ENCODE results near the gene ELAVL4.
A peak's percentile ranks its signal among the peaks of the same experiment; 100 is the strongest.

ELAVL4 gene

DNA sequence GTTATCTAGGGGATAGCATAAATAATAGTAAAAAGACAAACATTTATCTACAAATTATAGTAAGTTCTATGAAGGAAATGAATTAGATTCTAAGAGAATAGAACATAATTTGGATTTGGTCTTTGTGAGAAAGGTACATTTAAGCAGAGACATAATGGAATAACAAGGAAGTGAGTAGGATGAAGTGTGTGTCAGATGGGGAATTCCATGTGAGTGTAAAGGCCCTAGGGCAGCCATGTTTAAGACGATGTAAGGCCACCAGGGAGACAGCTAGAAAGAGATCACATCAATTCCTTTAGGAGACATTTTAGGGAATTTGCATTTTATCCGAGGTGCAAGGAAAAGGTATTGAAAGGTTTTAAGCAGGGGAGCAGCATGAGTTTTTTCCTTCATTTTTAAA is 33.8 kb upstream of the ELAVL4 start:
- no peaks in the 10 kb centered on the region for H3K27me3 ChIP-seq (ENCODE audit: low read length)
- TF ChIP-seq EZH2phosphoT487 (conservative IDR thresholded peaks at IDR 0.05; ENCODE audit: low read length) (no peak), CTCF (IDR thresholded peaks at IDR 0.05; ENCODE audit: insufficient read depth, low read length, poor library complexity, severe bottlenecking) (no peak)

GRCh38 chr1:50077273-50077672 is 31.4 kb upstream of the ELAVL4 start:
- Histone ChIP-seq H4K20me1 (ENCODE audit: low read depth, low read length) (no peaks in the 10 kb centered on the region), H3K9me2 (replicated peaks; ENCODE audit: insufficient read depth, low read length) (no peaks in the 10 kb centered on the region), H3K27me3 (ENCODE audit: low read length) (no peaks in the 10 kb centered on the region), H3K36me3 (ENCODE audit: low read length) (no peaks in the 10 kb centered on the region), H2AFZ (ENCODE audit: low read depth, low read length, severe bottlenecking) (no peak overlapping the region), H3K4me3 (ENCODE audit: insufficient read depth, low read length, poor library complexity, severe bottlenecking) (no peak overlapping the region), H3K9me3 (ENCODE audit: insufficient read depth, low read length) (no peaks in the 10 kb centered on the region), H3K79me2 (ENCODE audit: insufficient read depth, low read length) (no peaks in the 10 kb centered on the region), H3K27ac (ENCODE audit: low read depth, low read length) (no peak overlapping the region), H3F3A (ENCODE audit: insufficient read depth) (no peaks in the 10 kb centered on the region), H3K4me2 (ENCODE audit: low read depth, low read length, poor library complexity, severe bottlenecking) (no peak overlapping the region), H3K9ac (ENCODE audit: low read length) (no peak overlapping the region)
- no peak for TF ChIP-seq CTCF (IDR thresholded peaks at IDR 0.05; ENCODE audit: insufficient read depth, low read length, poor library complexity, severe bottlenecking)

More for the DNA sequence above, 33.8 kb upstream of the ELAVL4 start:
- H3K4me2 ChIP-seq (ENCODE audit: low read depth, low read length, poor library complexity, severe bottlenecking), result no peak overlapping the region
- no peak overlapping the region for H2AFZ ChIP-seq (ENCODE audit: low read depth, low read length, severe bottlenecking)
- H3K9me2 ChIP-seq (replicated peaks; ENCODE audit: insufficient read depth, low read length), result no peaks in the 10 kb centered on the region
- H3K9ac ChIP-seq (ENCODE audit: low read length), result no peak overlapping the region
- no peaks in the 10 kb centered on the region for H3F3A ChIP-seq (ENCODE audit: insufficient read depth)
- no peaks in the 10 kb centered on the region for H3K9me3 ChIP-seq (ENCODE audit: insufficient read depth, low read length)
- no peak overlapping the region for H3K27ac ChIP-seq (ENCODE audit: low read depth, low read length)
- H3K79me2 ChIP-seq (ENCODE audit: insufficient read depth, low read length), result no peaks in the 10 kb centered on the region
- no peaks in the 10 kb centered on the region for H4K20me1 ChIP-seq (ENCODE audit: low read depth, low read length)
- no peak overlapping the region for H3K4me3 ChIP-seq (ENCODE audit: insufficient read depth, low read length, poor library complexity, severe bottlenecking)
- no peaks in the 10 kb centered on the region for H3K36me3 ChIP-seq (ENCODE audit: low read length)

DNA sequence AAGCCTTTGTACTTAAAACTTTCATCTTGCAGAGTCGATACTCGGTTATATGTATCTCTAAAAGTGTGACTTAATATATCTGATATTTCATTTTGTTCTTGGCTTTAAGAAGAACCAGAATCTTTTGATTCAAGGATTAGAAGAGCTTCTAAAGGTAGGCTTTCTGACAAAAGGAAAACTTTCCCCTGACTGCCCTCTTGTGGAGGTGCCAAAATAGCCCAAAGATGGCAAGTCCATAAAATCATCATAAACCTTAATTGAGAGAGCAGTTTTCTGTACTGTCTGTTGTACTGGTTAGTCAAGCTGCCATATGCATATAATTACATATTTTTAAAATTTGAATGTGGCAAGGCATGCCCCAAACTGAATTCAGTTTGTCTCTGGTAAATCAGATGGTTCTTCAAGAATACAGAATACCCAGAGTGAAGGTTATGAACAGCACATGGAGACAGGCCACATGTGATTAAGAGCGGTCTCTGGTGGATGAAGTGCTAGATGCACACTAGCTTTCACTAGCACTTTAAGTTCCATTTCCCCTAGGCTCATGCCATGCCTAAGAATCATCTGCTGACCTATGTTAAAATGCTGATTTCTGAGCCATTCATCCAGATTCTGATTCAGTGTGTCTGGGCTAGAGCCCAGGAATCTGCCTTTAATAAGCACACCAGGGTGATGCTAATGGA is 27.7 kb upstream of the ELAVL4 start:
- Histone ChIP-seq H2AFZ (ENCODE audit: low read depth, low read length, severe bottlenecking) (no peak overlapping the region), H3K9ac (ENCODE audit: low read length) (no peak overlapping the region), H3K4me2 (ENCODE audit: low read depth, low read length, poor library complexity, severe bottlenecking) (no peak overlapping the region), H3K4me3 (ENCODE audit: insufficient read depth, low read length, poor library complexity, severe bottlenecking) (no peak overlapping the region), H3K36me3 (ENCODE audit: low read length) (no peaks in the 10 kb centered on the region), H3K79me2 (ENCODE audit: insufficient read depth, low read length) (no peaks in the 10 kb centered on the region), H3K27ac (ENCODE audit: low read depth, low read length) (no peak overlapping the region), H3K9me2 (replicated peaks; ENCODE audit: insufficient read depth, low read length) (no peaks in the 10 kb centered on the region), H3K27me3 (ENCODE audit: low read length) (no peaks in the 10 kb centered on the region), H4K20me1 (ENCODE audit: low read depth, low read length) (no peaks in the 10 kb centered on the region), H3F3A (ENCODE audit: insufficient read depth) (no peaks in the 10 kb centered on the region), H3K9me3 (ENCODE audit: insufficient read depth, low read length) (no peaks in the 10 kb centered on the region)
- peak; percentile 22 for TF ChIP-seq CTCF (IDR thresholded peaks at IDR 0.05; ENCODE audit: insufficient read depth, low read length, poor library complexity, severe bottlenecking)
- no peak for TF ChIP-seq EZH2phosphoT487 (conservative IDR thresholded peaks at IDR 0.05; ENCODE audit: low read length)

All from SU-DHL-6 (cell line).